Lung (tissue), 12 donors: ENCODE measurements around the gene GPD1. TPM values are rescaled to one million over a fixed set of nuclear protein-coding genes. Genes with fewer than 3 reads are reported as not detected.

Experiments
- ATAC-seq: fragments of 200-7000 bp; cut with Tn5 transposase; one replicate; pipeline ENCODE4 v1.9.1; 2020; ENCODE audit warnings: moderate number of reproducible peaks; ENCODE audit not compliant: insufficient read depth, low FRiP score
- DNase-seq, 3 donors: peaks; one replicate each; pipeline ENCODE4 v3.0.0-alpha.2; 2013 to 2017
- H3K27ac ChIP-seq, 2 donors: one replicate each; pipeline ENCODE4 v1.5.1; 2013; ENCODE audit warnings: mild to moderate bottlenecking in 2 of 2, moderate library complexity in 2 of 2, control low read depth in 1 of 2, inconsistent platforms in 1 of 2, low read depth in 1 of 2, low read length in 1 of 2
- H3K27me3 ChIP-seq, 3 donors: one replicate each; pipeline ENCODE4 v1.5.1; 2013; ENCODE audit warnings: low read length in 2 of 3; ENCODE audit not compliant: control insufficient read depth in 3 of 3, insufficient read depth in 3 of 3
- H3K36me3 ChIP-seq, 4 donors: one replicate each; pipeline ENCODE4 v1.5.1; 2013; ENCODE audit warnings: low read length in 4 of 4, mild to moderate bottlenecking in 1 of 4, moderate library complexity in 1 of 4; ENCODE audit not compliant: control insufficient read depth in 4 of 4, insufficient read depth in 4 of 4
- H3K4me1 ChIP-seq, 5 donors: one replicate each; pipeline ENCODE4 v1.5.1; 2013; ENCODE audit warnings: low read length in 5 of 5, mild to moderate bottlenecking in 2 of 5, moderate library complexity in 1 of 5; ENCODE audit not compliant: control insufficient read depth in 5 of 5, insufficient read depth in 5 of 5
- H3K4me3 ChIP-seq: one replicate; pipeline ENCODE4 v1.5.1; 2013; ENCODE audit warnings: mild to moderate bottlenecking, control low read depth, moderate library complexity
- H3K9ac ChIP-seq, 2 donors: one replicate each; pipeline ENCODE4 v1.5.1; 2013; ENCODE audit warnings: low read length in 2 of 2, control low read depth in 1 of 2; ENCODE audit not compliant: insufficient read depth in 1 of 2
- H3K9me3 ChIP-seq, 4 donors: one replicate each; pipeline ENCODE4 v1.5.1; 2013; ENCODE audit warnings: low read length in 3 of 4, mild to moderate bottlenecking in 1 of 4, moderate library complexity in 1 of 4; ENCODE audit not compliant: control insufficient read depth in 4 of 4, insufficient read depth in 3 of 4
- CTCF ChIP-seq: IDR thresholded peaks from 2 replicates; pipeline ENCODE4 v1.5.1; 2012; ENCODE audit warnings: mild to moderate bottlenecking; ENCODE audit errors: control extremely low read depth, extremely low read depth
- WGBS, 2 donors: extraction: QIAGEN DNeasy Blood & Tissue Kit; methylation state at CpG; one replicate each; pipeline ENCODE4 v1.1.7; 2013; 5-methylcytosine and 5-hydroxymethylcytosine counted together
- polyA plus RNA-seq, 2 donors: library from polyadenylated mRNA; stranded (reverse); fragments of 200-250 nt; gene quantifications; one replicate each; pipeline ENCODE4 v1.2.1, GENCODE V29; 2013
- total RNA-seq, 2 donors: library from RNA; depleted of rRNA in 1 of 2; stranded (reverse); fragments of >200 nt in 1 of 2; gene quantifications; one replicate each; pipeline ENCODE4 v1.2.1, GENCODE V29; 2014 to 2021
- donor health status: control.
- donor health status: control.
- donor health status: Bipolar disorder and iron deficiency.
- donor health status: healthy.
- donor health status: DM: yes; HTN: yes; CAD: no.

Gene GPD1
- total and polyA plus RNA-seq, 4 donors = 1.7 to 20.0 (median 9.9) TPM; not detected in 1

GRCh38 chr12:50119387-50119786, 15.6 kb downstream of the GPD1 start:
- ATAC-seq (no peak), DNase-seq (no peak)
- WGBS, 2 donors = 92 to 99% methylated on average over 2 of the region's 2 CpGs
- peaks cover 0 to 8% (median 0%) of the 10 kb centered on the region in 5 donors for H3K4me1 ChIP-seq
- no peak overlapping the region for H3K4me3 ChIP-seq
- no peak for TF ChIP-seq CTCF
- H3K27ac ChIP-seq = no peak overlapping the region
- no peak overlapping the region for H3K9ac ChIP-seq
- peaks cover 9 to 44% (median 15%) of the 10 kb centered on the region in 4 donors for H3K36me3 ChIP-seq
- H3K9me3 ChIP-seq = no peaks in the 10 kb centered on the region
- H3K27me3 ChIP-seq = no peaks in the 10 kb centered on the region

- 93 to 94% methylated on average over 3 of the region's 3 CpGs for WGBS, 2 donors
- no peak overlapping the region for H3K9ac ChIP-seq
- no peak overlapping the region for H3K4me3 ChIP-seq
- H3K36me3 ChIP-seq = peaks cover 9 to 42% (median 15%) of the 10 kb centered on the region in 4 donors
- no peak for TF ChIP-seq CTCF
- no peaks in the 10 kb centered on the region for H3K9me3 ChIP-seq
- H3K27ac ChIP-seq = no peak overlapping the region
- DNase-seq (no peak), ATAC-seq (no peak)
- peaks cover 0 to 8% (median 0%) of the 10 kb centered on the region in 5 donors for H3K4me1 ChIP-seq
- no peaks in the 10 kb centered on the region for H3K27me3 ChIP-seq
Observed at GRCh38 chr12:50120521-50120920, 16.7 kb downstream of the GPD1 start.

- H3K27me3 ChIP-seq = no peaks in the 10 kb centered on the region
- ATAC-seq = no peak
- 92 to 99% methylated on average over 3 of the region's 3 CpGs for WGBS, 2 donors
- no peak for TF ChIP-seq CTCF
- H3K27ac ChIP-seq = no peak overlapping the region
- H3K36me3 ChIP-seq = peaks cover 9 to 40% (median 15%) of the 10 kb centered on the region in 4 donors
- no peak overlapping the region for H3K9ac ChIP-seq
- no peak overlapping the region for H3K4me3 ChIP-seq
- DNase-seq = no peak
- H3K4me1 ChIP-seq = peaks cover 0 to 8% (median 0%) of the 10 kb centered on the region in 5 donors
- H3K9me3 ChIP-seq = no peaks in the 10 kb centered on the region
Observed at GRCh38 chr12:50120953-50121352, 17.1 kb downstream of the GPD1 start.

GRCh38 chr12:50121641-50122040, 17.8 kb downstream of the GPD1 start:
- DNase-seq (no peak), ATAC-seq (no peak)
- no peak for TF ChIP-seq CTCF
- no peaks in the 10 kb centered on the region for H3K9me3 ChIP-seq
- no peak overlapping the region for H3K4me3 ChIP-seq
- H3K4me1 ChIP-seq = peaks cover 0 to 6% (median 0%) of the 10 kb centered on the region in 5 donors
- H3K27me3 ChIP-seq = no peaks in the 10 kb centered on the region
- no peak overlapping the region for H3K27ac ChIP-seq
- 93 to 97% methylated on average over 5 of the region's 5 CpGs for WGBS, 2 donors
- H3K9ac ChIP-seq = no peak overlapping the region
- peaks cover 9 to 39% (median 16%) of the 10 kb centered on the region in 4 donors for H3K36me3 ChIP-seq
